RWPE2 (cell line): ENCODE measurements around the gene LSM6.

Source experiments
- ATAC-seq: fragments of 200-7000 bp; cut with Tn5 transposase; 3 replicates; pipeline ENCODE4 v1.9.1; 2021; ENCODE audit warnings: low read depth
- DNase-seq: peaks from one replicate; pipeline ENCODE4 v3.0.0-alpha.2; 2020; ENCODE audit warnings: low spot score
- H3K27ac ChIP-seq: fragments of 450-650 bp; 2 replicates; pipeline ENCODE4 v1.5.1; 2017; ENCODE audit warnings: mild to moderate bottlenecking; ENCODE audit not compliant: poor library complexity, severe bottlenecking
- H3K27me3 ChIP-seq: fragments of 250-450 bp; sonication (Bioruptor Pico); 2 replicates; pipeline ENCODE4 v1.5.1; 2021; ENCODE audit warnings: mild to moderate bottlenecking, moderate library complexity; ENCODE audit not compliant: insufficient read depth, poor library complexity, severe bottlenecking
- H3K36me3 ChIP-seq: fragments of 250-450 bp; sonication (Bioruptor Pico); 2 replicates; pipeline ENCODE4 v1.5.1; 2020; ENCODE audit warnings: low read depth, mild to moderate bottlenecking, moderate library complexity
- H3K4me1 ChIP-seq: fragments of 250-450 bp; sonication (Bioruptor Pico); 2 replicates; pipeline ENCODE4 v1.5.1; 2021; ENCODE audit warnings: mild to moderate bottlenecking, moderate library complexity; ENCODE audit not compliant: insufficient read depth, poor library complexity, severe bottlenecking
- H3K4me3 ChIP-seq: fragments of 250-450 bp; sonication (Bioruptor Pico); 2 replicates; pipeline ENCODE4 v1.5.1; 2021; ENCODE audit warnings: mild to moderate bottlenecking, moderate library complexity; ENCODE audit not compliant: severe bottlenecking
- H3K9me3 ChIP-seq: fragments of 250-450 bp; sonication (Bioruptor Pico); 2 replicates; pipeline ENCODE4 v1.5.1; 2021; ENCODE audit warnings: mild to moderate bottlenecking, moderate library complexity; ENCODE audit not compliant: severe bottlenecking
- TF ChIP-seq, protein P1 (sequence below): fragments of 450-650 bp; IDR thresholded peaks from one replicate; pipeline ENCODE4 v1.5.1; 2017; ENCODE audit warnings: mild to moderate bottlenecking, moderate library complexity; ENCODE audit not compliant: poor library complexity, severe bottlenecking

Gene LSM6

GRCh38 chr4:146175541-146176453 lies at the start of gene LSM6:
TSS of gene LSM6 (plus strand) at chr4:146175718. CDS start at chr4:146182922, 7,204 bp downstream.
- TF ChIP-seq, protein P1, sequence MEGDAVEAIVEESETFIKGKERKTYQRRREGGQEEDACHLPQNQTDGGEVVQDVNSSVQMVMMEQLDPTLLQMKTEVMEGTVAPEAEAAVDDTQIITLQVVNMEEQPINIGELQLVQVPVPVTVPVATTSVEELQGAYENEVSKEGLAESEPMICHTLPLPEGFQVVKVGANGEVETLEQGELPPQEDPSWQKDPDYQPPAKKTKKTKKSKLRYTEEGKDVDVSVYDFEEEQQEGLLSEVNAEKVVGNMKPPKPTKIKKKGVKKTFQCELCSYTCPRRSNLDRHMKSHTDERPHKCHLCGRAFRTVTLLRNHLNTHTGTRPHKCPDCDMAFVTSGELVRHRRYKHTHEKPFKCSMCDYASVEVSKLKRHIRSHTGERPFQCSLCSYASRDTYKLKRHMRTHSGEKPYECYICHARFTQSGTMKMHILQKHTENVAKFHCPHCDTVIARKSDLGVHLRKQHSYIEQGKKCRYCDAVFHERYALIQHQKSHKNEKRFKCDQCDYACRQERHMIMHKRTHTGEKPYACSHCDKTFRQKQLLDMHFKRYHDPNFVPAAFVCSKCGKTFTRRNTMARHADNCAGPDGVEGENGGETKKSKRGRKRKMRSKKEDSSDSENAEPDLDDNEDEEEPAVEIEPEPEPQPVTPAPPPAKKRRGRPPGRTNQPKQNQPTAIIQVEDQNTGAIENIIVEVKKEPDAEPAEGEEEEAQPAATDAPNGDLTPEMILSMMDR = no peak
- H3K9me3 ChIP-seq = no peaks in the 10 kb centered on the region
- DNase-seq = peak; percentile 80
- peak; percentile 85 for ATAC-seq
- peaks cover 15% of the 10 kb centered on the region for H3K4me1 ChIP-seq
- H3K4me3 ChIP-seq = peak within 1 kb of the TSS; percentile 79
- no peaks in the 10 kb centered on the region for H3K27me3 ChIP-seq
- H3K27ac ChIP-seq = peak within 1 kb of the TSS; percentile 51
- peaks cover 8% of the 10 kb centered on the region for H3K36me3 ChIP-seq

GRCh38 chr4:146132445-146132844 lies 43.1 kb upstream of the LSM6 start:
- TF ChIP-seq, protein P1 = no peak
- no peaks in the 10 kb centered on the region for H3K27me3 ChIP-seq

GRCh38 chr4:146134761-146135445 lies 40.6 kb upstream of the LSM6 start:
- no peak for DNase-seq
- Histone ChIP-seq H3K36me3 (no peaks in the 10 kb centered on the region), H3K9me3 (no peaks in the 10 kb centered on the region), H3K4me3 (no peak overlapping the region), H3K4me1 (no peaks in the 10 kb centered on the region), H3K27me3 (no peaks in the 10 kb centered on the region), H3K27ac (no peak overlapping the region)
- ATAC-seq = peak; percentile 27; the same call in 1 of the 3 replicates
- TF ChIP-seq, protein P1 = no peak

More at GRCh38 chr4:146132445-146132844, 43.1 kb upstream of the LSM6 start:
- H3K36me3 ChIP-seq = no peaks in the 10 kb centered on the region
- H3K27ac ChIP-seq = no peak overlapping the region
- DNase-seq (no peak), ATAC-seq (no peak)
- no peaks in the 10 kb centered on the region for H3K4me1 ChIP-seq
- no peaks in the 10 kb centered on the region for H3K9me3 ChIP-seq
- H3K4me3 ChIP-seq = no peak overlapping the region

DNA sequence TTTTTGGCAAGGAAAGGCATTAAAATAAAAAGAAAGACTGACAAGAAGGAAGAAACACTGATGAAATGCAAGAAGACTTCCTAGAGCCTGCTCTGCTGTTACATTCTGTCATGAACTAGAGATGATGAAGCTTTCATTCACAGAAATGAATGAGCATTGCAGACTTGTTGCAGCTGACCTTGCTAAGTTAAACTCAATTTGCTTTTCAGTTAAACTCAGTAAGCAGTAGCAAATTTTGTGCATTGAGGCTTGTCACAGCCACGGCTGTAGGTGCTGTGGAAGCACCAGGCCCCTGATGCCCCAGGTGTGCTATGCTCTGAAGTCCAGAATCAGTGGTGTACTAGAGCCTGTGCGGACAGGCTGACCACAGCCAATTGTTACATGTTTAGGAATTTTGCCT lies 39.6 kb upstream of the LSM6 start:
- DNase-seq (no peak), ATAC-seq (no peak)
- Histone ChIP-seq H3K27me3 (no peaks in the 10 kb centered on the region), H3K36me3 (no peaks in the 10 kb centered on the region), H3K4me3 (no peak overlapping the region), H3K4me1 (no peaks in the 10 kb centered on the region), H3K9me3 (no peaks in the 10 kb centered on the region), H3K27ac (no peak overlapping the region)
- TF ChIP-seq, protein P1 = no peak
